Esophagus muscularis mucosa (tissue), 4 donors: Measurements from ENCODE around the gene MINAR1. TPM values are rescaled to one million over a fixed set of nuclear protein-coding genes. Genes with fewer than 3 reads are reported as not detected.

ENCODE experiments used
- DNase-seq: peaks from one replicate; pipeline ENCODE4 v3.0.0-alpha.2; 2017; ENCODE audit errors: extremely low spot score
- H3K27ac ChIP-seq, 4 donors: fragments of 200-600 bp; sonication (generic); replicated peaks in 1 of 4; 1 replicate in 3 of 4; 2 replicates in 1 of 4; pipeline ENCODE4 v1.5.1; 2016 to 2019; ENCODE audit warnings: mild to moderate bottlenecking in 1 of 4
- H3K27me3 ChIP-seq, 4 donors: fragments of 200-600 bp; sonication (generic); one replicate each; pipeline versions ENCODE4 v1.5.1 to v1.6.0; 2016 to 2019
- H3K36me3 ChIP-seq, 4 donors: fragments of 200-600 bp; sonication (generic); one replicate each; pipeline ENCODE4 v1.5.1; 2016 to 2019
- H3K4me1 ChIP-seq, 4 donors: fragments of 200-600 bp; sonication (generic); one replicate each; pipeline ENCODE4 v1.5.1; 2016 to 2019
- H3K4me3 ChIP-seq, 4 donors: fragments of 200-600 bp; sonication (generic); 1 replicate in 2 of 4; 2 replicates in 2 of 4; pipeline ENCODE4 v1.5.1; 2016 to 2019; ENCODE audit warnings: mild to moderate bottlenecking in 4 of 4, moderate library complexity in 1 of 4
- H3K9me3 ChIP-seq, 4 donors: fragments of 200-600 bp; sonication (generic); 1 replicate in 3 of 4; 2 replicates in 1 of 4; pipeline ENCODE4 v1.5.1; 2016 to 2019
- EP300 ChIP-seq: sonication (generic); formaldehyde crosslinking; IDR thresholded peaks from one replicate; pipeline ENCODE4 v1.6.1; 2017; ENCODE audit warnings: antibody characterized with exemption
- POLR2A ChIP-seq: fragments of 450-650 bp; IDR thresholded peaks from one replicate; pipeline ENCODE4 v1.6.1; 2017; ENCODE audit warnings: antibody characterized with exemption, moderate library complexity, mild to moderate bottlenecking, low read depth
- POLR2AphosphoS5 ChIP-seq, 2 donors: sonication (generic); formaldehyde crosslinking; IDR thresholded peaks; one replicate each; pipeline ENCODE4 v1.6.1; 2017; ENCODE audit warnings: antibody characterized with exemption in 2 of 2
- WGBS: methylation state at CpG from one replicate; pipeline ENCODE4 v1.1.5; 2018; 5-methylcytosine and 5-hydroxymethylcytosine counted together
- intact Hi-C: fragments of 100-400 bp; cut with DNase I; formaldehyde crosslinking; loops from one replicate; pipeline ENCODE4 v1.15.1; 2023
- total RNA-seq, 4 donors: library from RNA; depleted of rRNA; stranded (reverse); fragments of >200 nt; gene quantifications; one replicate each; pipeline versions ENCODE4 v1.1.0 to v1.2.1, GENCODE V29; 2016
- TF ChIP-seq, protein P1 (sequence below), 3 experiments: fragments of 200-600 bp in 2 of 3; fragments of 450-650 bp in 1 of 3; sonication (generic) in 2 of 3; IDR thresholded peaks; one replicate each; pipeline ENCODE4 v1.5.1; 2017 to 2019; ENCODE audit warnings: antibody characterized with exemption in 3 of 3, mild to moderate bottlenecking in 2 of 3, moderate library complexity in 1 of 3

MINAR1 gene
- total RNA-seq, 4 donors from 2014 or later: 0.13 to 0.75 (median 0.46) TPM

DNA sequence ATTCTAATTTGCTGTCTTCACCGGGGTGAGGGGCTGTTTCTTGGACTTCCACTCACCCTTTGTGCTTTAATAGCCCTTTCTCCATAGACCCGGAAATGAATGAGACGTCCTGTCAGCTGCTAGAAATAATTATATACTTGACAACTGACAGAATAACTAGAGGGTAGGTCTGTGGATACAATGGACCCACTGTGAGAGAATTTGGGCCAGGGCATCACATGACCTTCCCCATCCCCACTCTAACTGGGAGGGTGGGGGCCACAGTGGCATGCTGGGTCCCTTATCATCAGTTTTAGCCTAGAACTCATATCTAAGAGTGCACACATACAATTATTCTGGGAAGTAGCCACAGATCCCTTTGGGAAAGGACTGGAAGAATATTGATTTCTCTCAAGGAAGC, 25.9 kb upstream of the MINAR1 start:
- H3K27ac ChIP-seq: no peak overlapping the region
- H3K9me3 ChIP-seq: no peaks in the 10 kb centered on the region
- no peaks in the 10 kb centered on the region for H3K27me3 ChIP-seq
- H3K36me3 ChIP-seq: no peaks in the 10 kb centered on the region
- 69% methylated on average over 3 of the region's 3 CpGs for WGBS
- TF ChIP-seq EP300 (no peak), POLR2AphosphoS5 (IDR thresholded peaks at IDR 0.05) (no peak), POLR2A (no peak)
- TF ChIP-seq, protein P1, sequence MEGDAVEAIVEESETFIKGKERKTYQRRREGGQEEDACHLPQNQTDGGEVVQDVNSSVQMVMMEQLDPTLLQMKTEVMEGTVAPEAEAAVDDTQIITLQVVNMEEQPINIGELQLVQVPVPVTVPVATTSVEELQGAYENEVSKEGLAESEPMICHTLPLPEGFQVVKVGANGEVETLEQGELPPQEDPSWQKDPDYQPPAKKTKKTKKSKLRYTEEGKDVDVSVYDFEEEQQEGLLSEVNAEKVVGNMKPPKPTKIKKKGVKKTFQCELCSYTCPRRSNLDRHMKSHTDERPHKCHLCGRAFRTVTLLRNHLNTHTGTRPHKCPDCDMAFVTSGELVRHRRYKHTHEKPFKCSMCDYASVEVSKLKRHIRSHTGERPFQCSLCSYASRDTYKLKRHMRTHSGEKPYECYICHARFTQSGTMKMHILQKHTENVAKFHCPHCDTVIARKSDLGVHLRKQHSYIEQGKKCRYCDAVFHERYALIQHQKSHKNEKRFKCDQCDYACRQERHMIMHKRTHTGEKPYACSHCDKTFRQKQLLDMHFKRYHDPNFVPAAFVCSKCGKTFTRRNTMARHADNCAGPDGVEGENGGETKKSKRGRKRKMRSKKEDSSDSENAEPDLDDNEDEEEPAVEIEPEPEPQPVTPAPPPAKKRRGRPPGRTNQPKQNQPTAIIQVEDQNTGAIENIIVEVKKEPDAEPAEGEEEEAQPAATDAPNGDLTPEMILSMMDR (IDR thresholded peaks at IDR 0.05): no peak
- peak; percentile 37 for DNase-seq
- no peak overlapping the region for H3K4me3 ChIP-seq
- peaks cover 0 to 12% (median 0%) of the 10 kb centered on the region in 4 donors for H3K4me1 ChIP-seq
- intact Hi-C loops: no loop called here

- no peak overlapping the region for H3K27ac ChIP-seq
These were observed 24.1 kb upstream of the MINAR1 start for GRCh38 chr15:79408041-79408440.

GRCh38 chr15:79410237-79410636, 21.9 kb upstream of the MINAR1 start:
- 87% methylated on average over 2 of the region's 2 CpGs for WGBS
- Histone ChIP-seq H3K36me3 (no peaks in the 10 kb centered on the region), H3K9me3 (no peaks in the 10 kb centered on the region), H3K27me3 (no peaks in the 10 kb centered on the region), H3K4me3 (no peak overlapping the region), H3K27ac (no peak overlapping the region), H3K4me1 (peaks cover 0 to 12% (median 0%) of the 10 kb centered on the region in 4 donors)
- TF ChIP-seq POLR2A: no peak
- intact Hi-C loops: no loop called here
- no peak for DNase-seq

More at GRCh38 chr15:79408041-79408440, 24.1 kb upstream of the MINAR1 start:
- Histone ChIP-seq H3K27me3 (no peaks in the 10 kb centered on the region), H3K4me1 (peaks cover 0 to 12% (median 0%) of the 10 kb centered on the region in 4 donors), H3K4me3 (no peak overlapping the region), H3K9me3 (no peaks in the 10 kb centered on the region), H3K36me3 (no peaks in the 10 kb centered on the region)
- TF ChIP-seq, protein P1 (IDR thresholded peaks at IDR 0.05): no peak
- no peak for TF ChIP-seq EP300
- TF ChIP-seq POLR2AphosphoS5 (IDR thresholded peaks at IDR 0.05): no peak
- intact Hi-C loops: no loop called here
- WGBS: 62% methylated on average over 5 of the region's 5 CpGs
- peak; percentile 82 for DNase-seq

DNA sequence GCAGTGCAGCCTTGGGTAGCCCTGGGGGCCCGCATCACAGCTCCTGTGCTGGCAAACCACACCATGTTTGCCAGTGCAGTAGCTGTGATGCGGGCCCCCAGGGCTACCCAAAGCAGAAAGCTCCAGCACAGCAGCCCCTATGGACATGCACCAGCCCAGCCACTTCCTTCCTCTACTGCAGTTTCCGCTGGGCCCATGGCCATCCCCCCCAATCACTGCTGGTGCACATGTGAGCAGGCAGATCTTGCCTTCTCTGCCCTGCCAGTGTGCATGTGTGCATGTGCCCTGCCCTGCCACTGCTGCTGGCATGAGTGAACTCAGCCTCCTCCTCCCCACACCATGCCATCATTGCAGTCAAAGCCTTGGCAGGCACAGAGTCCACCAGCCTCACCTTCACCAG, 20.1 kb upstream of the MINAR1 start:
- 74% methylated on average over 2 of the region's 3 CpGs for WGBS
- no peaks in the 10 kb centered on the region for H3K9me3 ChIP-seq
- intact Hi-C loops: no loop called here
- TF ChIP-seq POLR2A (no peak), POLR2AphosphoS5 (IDR thresholded peaks at IDR 0.05) (no peak), EP300 (no peak)
- TF ChIP-seq, protein P1 (IDR thresholded peaks at IDR 0.05): no peak
- DNase-seq: no peak
- H3K27ac ChIP-seq: no peak overlapping the region
- H3K27me3 ChIP-seq: no peaks in the 10 kb centered on the region
- H3K4me3 ChIP-seq: no peak overlapping the region
- peaks cover 0 to 12% (median 0%) of the 10 kb centered on the region in 4 donors for H3K4me1 ChIP-seq
- no peaks in the 10 kb centered on the region for H3K36me3 ChIP-seq

- no peaks in the 10 kb centered on the region for H3K9me3 ChIP-seq
- TF ChIP-seq POLR2A (no peak), POLR2AphosphoS5 (IDR thresholded peaks at IDR 0.05) (no peak), EP300 (no peak)
- TF ChIP-seq, protein P1 (IDR thresholded peaks at IDR 0.05): no peak
- no peaks in the 10 kb centered on the region for H3K27me3 ChIP-seq
- H3K27ac ChIP-seq: no peak overlapping the region
- intact Hi-C loops: no loop called here
- peaks cover 0 to 12% (median 0%) of the 10 kb centered on the region in 4 donors for H3K4me1 ChIP-seq
- H3K4me3 ChIP-seq: no peak overlapping the region
- DNase-seq: peak; percentile 79
- WGBS: no CpG with 5 or more reads among the region's 6 CpGs
- H3K36me3 ChIP-seq: no peaks in the 10 kb centered on the region
These were observed 19.7 kb upstream of the MINAR1 start for GRCh38 chr15:79412429-79412828.
